Thyroid gland (tissue), 4 donors: ENCODE data around the gene BCL3.

ENCODE experiments used
- POLR2A ChIP-seq, 2 donors: fragments of 450-650 bp; IDR thresholded peaks; one replicate each; pipeline ENCODE4 v1.6.1; 2017; ENCODE audit warnings: antibody characterized with exemption in 2 of 2, mild to moderate bottlenecking in 2 of 2, moderate library complexity in 1 of 2
- TF ChIP-seq, protein P1 (sequence below), 6 experiments: fragments of 200-600 bp in 3 of 6; fragments of 450-650 bp in 3 of 6; sonication (generic) in 3 of 6; IDR thresholded peaks; one replicate each; pipeline ENCODE4 v1.5.1; 2016 to 2019; ENCODE audit warnings: antibody characterized with exemption in 6 of 6, mild to moderate bottlenecking in 2 of 6, inconsistent platforms in 1 of 6, moderate library complexity in 1 of 6

DNA sequence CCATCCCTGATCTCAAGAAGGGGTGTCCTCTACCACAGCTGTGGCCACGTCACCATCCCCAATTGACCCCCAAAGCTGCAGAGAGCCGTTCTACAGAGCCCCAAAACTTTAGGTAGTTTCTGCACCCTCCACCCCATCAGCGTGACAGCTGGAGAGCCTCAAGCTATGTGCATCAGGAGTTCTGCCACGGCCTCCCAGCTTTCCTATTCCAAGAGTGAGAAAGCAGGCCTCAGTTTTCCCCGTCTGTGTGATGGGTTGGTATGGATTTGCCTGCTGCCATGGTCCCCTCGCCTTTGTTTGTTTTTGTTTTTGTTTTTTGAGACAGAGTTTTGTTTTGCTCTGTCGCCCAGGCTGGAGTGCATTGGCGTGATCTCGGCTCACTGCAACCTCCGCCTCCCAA lies 1.5 kb downstream of the BCL3 start:
- TF ChIP-seq, protein P1, sequence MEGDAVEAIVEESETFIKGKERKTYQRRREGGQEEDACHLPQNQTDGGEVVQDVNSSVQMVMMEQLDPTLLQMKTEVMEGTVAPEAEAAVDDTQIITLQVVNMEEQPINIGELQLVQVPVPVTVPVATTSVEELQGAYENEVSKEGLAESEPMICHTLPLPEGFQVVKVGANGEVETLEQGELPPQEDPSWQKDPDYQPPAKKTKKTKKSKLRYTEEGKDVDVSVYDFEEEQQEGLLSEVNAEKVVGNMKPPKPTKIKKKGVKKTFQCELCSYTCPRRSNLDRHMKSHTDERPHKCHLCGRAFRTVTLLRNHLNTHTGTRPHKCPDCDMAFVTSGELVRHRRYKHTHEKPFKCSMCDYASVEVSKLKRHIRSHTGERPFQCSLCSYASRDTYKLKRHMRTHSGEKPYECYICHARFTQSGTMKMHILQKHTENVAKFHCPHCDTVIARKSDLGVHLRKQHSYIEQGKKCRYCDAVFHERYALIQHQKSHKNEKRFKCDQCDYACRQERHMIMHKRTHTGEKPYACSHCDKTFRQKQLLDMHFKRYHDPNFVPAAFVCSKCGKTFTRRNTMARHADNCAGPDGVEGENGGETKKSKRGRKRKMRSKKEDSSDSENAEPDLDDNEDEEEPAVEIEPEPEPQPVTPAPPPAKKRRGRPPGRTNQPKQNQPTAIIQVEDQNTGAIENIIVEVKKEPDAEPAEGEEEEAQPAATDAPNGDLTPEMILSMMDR (IDR thresholded peaks at IDR 0.05) = no peak
- TF ChIP-seq POLR2A (IDR thresholded peaks at IDR 0.05) = no peak
